ENCODE results near the gene NUP210.

Gene NUP210

DNA sequence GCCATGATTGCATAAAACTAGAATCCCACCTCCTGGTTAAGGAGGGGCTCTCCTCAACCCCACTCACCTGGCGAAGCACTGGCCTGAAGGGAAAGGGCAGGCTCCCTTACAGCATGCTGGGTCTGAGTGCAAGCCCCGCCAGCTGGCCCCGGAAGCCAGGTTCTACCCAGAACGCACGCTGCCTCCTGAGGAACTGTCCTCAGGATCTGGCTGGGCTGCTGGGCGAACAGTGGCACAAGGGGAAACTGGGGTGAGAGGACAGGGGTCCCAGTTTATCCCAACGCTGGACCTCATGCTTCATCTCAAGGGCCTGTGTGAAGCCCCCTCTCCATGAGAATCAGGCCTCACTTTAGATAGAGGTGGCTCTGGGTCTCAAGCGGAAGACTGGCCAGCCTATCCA, 47.5 kb downstream of the NUP210 start:
- no peak for DNase-seq

GRCh38 chr3:13372126-13372525, 48.0 kb downstream of the NUP210 start:
- DNase-seq, result no peak

- no peak for DNase-seq
These were observed 48.7 kb downstream of the NUP210 start for GRCh38 chr3:13371100-13372075.

GRCh38 chr3:13370609-13371008, 49.5 kb downstream of the NUP210 start:
- no peak for DNase-seq

DNA sequence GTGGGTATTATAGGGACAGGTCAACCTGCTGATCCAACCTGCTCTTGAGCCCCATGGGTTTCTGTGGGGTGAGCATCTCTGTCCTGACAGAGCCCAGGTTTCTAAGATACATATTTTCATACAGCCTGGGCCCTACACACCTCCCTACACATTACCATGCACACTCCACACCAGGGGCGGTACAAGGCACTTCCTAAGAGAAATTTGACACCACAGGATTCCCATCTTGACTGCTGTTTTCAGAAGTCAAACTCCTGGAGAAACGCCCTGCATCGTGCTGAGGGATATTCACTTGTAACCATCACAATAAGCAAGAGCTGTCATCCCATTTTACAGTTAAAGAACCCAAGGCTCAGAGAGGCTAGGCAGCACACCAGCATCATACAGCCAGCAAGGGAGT, 50.1 kb downstream of the NUP210 start:
- no peak for DNase-seq

DNA sequence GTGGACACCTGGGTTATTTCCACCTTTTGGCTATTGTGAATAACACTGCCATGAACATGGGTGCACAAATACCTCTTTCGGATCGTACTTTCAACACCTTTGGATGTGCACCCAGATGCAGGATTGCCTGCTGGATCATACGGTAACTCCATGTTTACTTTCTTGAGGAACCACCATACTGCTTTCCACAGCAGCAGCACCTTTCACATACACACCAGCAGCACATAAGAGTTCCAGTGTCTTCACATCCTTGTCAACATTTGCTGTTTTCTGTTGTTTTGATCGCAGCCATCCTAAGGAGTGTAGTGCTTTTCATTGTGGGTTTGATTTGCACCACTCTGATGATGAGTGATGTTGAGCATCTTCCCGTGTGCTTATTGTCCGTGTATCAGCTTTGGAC, 51.3 kb downstream of the NUP210 start:
- no peak for DNase-seq

- no peak for DNase-seq
These were observed 52.4 kb downstream of the NUP210 start for GRCh38 chr3:13367728-13368127.

GRCh38 chr3:13365390-13366379, 54.4 kb downstream of the NUP210 start:
- DNase-seq, result no peak

DNA sequence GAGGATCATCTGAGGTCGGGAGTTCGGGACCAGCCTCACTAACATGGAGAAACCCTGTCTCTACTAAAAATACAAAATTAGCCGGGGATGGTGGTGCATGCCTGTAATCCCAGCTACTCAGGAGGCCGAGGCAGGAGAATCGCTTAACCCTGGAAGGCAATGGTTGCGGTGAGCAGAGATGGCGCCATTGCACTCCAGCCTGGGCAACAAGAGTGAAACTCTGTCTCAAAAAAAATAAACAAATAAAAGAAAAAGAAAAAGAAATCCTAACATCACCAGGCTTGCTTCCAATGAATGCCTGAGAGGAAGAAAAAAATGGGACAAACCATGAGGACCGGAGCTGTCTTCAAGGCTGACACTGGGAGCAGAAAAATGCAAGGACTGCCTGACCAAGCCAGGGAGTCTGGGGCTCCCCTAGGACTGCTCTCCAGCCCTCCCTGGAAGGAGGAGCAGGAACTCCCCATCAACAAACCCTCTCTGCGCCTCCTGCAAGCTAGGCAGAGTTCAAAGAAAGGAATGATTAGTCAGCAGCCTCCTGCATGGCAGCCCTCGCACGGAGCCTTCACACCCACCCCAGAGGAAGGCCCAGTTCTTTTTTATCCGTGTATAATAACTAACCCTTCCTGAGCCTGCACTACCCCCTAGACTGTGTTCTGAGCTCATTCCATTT, 55.4 kb downstream of the NUP210 start:
- DNase-seq, result no peak

GRCh38 chr3:13362551-13362950, 57.6 kb downstream of the NUP210 start:
- DNase-seq, result no peak

- no peak for DNase-seq
These were observed 60.2 kb downstream of the NUP210 start for GRCh38 chr3:13359916-13360315.

DNA sequence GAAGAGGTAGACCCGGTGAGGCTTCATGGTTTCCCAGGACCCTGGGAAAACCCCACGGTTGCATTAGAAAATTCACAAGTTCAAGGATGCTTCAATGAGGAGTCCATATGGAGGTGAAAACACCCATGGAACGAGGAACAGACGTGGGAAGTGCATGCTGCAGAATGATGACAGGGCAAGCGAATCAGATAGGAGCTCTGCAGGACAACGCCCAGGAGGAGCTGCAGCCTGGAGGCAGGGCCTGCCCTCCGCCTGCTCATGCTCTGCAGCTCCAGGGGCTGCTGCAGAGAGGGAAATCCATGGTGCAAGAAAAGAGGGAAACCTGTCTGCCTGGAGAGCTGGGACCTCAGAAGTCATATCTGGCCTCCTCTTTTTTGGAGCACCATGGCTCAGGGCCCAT, 61.5 kb downstream of the NUP210 start:
- DNase-seq, result no peak

- no peak for DNase-seq
These were observed 62.1 kb downstream of the NUP210 start for GRCh38 chr3:13358051-13358450.

- no peak for DNase-seq
These were observed 63.0 kb downstream of the NUP210 start for GRCh38 chr3:13357074-13357473.

DNA sequence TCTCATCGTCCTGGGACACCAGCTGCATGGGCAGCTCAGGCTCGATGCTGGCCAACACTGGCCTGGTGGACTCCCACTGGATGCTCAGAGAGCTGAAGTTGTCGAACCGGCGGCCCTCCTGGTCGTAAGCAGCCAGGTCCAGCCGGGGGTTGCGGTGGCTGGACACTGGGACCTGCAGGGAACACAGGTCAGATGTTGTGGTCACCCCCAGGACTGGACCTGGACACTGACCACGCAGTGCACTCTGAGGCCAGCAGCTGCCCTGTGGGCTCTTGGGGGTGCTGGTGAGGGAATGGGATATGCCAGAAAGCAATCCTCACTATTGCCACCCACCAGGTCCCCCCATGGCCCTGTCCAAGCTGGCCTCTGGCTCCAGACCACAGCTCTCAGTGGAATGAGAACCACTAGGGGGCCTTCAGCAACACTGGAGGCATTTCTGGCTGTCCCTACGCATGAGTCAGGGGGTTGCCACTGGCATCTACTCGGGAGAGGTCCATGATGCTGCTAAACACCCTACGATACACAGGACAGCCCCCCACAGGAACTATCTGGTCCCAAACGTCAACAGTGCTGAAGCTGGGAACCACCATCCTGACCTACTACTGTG, 66.1 kb downstream of the NUP210 start:
- no peak for DNase-seq

DNA sequence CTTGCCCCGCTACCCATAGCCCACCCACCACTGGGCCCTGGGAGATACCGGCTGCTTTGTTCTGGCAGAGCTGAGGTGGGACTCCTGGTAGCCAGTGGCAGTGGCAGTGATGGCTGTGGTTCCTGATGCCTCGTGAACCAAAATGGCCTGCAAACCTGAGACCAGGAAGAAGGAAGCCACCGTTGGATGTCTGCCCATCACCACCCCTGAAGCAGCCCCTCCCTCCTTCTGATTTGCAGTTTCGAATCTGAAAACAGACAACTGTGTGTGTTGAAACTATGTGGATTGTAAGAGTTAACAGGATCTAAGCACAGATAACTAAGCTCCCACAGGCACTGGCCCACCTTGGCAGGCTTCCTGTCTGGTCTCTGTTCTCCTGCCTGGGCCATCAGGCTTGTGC, 66.6 kb downstream of the NUP210 start:
- no peak for DNase-seq

- DNase-seq, result no peak
These were observed 67.4 kb downstream of the NUP210 start for GRCh38 chr3:13352621-13353131.

DNA sequence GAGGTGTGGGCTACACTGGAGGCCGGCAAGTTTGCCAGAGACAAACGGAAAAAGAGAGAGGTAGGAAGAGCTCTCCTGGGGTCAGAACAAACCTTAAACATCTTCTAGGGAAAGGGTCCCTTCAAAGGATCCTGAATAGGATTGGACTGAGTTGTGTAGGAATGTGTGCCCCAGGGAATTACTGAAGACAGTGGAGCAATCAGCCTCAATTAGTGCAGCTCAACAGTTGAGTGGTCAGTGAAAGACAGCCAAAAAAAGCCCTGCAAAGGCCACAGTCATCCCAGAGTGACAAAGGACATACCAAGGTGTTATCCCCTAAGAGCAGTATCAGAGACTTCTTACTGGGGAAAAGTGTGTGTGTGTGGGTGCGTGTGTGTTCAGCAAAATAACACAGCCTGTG, 70.3 kb downstream of the NUP210 start:
- DNase-seq, result no peak

GRCh38 chr3:13348661-13349396, 71.3 kb downstream of the NUP210 start:
- DNase-seq, result no peak

- DNase-seq, result no peak
These were observed 72.0 kb downstream of the NUP210 start for GRCh38 chr3:13348100-13348499.

DNA sequence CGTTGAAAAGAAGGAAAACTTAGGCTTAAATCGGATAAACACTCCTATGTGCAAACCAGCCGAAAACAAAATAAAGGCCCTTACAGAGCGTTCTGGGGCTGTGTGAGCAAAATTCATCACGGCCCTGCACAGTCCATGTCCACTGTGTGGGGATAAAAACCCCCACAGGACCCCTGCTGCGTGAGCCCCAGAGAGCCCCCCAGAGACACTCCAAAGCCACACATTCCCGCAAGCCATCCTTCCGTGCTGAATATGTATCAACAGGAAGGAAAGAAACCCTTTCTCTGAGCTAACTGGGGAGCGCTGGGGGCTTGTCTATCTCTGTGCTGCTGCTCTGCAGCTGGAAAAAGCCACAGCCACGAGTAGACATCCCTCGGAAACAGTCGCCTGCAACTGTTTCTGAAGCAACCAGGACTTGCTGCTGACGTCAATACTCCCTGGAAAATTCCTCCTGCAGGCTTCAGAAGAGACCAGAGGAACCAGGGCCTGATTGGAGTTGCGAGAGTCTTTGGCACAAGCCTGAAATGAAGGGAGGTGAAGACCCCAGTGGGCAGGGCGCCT, 72.7 kb downstream of the NUP210 start:
- no peak for DNase-seq
